Activated CD4-positive, alpha-beta T cell treated with anti-CD3 and anti-CD28 coated beads, Interleukin-2, Interleukin-4, amounts not matched to agents 100 ng/mL and 50 ng/mL, durations not matched to agents 16 hours and 8 hours (primary cell): ENCODE data around the gene GNAT2.
"Not testable (repeated sequence)": the region's sequence is repeated elsewhere in the genome, so short reads cannot be mapped to it uniquely, and the experiment has no call there.

Source experiments
- DNase-seq: peaks from one replicate; pipeline ENCODE4 v3.0.0-alpha.2; 2020; ENCODE audit warnings: low spot score

The GNAT2 gene

DNA sequence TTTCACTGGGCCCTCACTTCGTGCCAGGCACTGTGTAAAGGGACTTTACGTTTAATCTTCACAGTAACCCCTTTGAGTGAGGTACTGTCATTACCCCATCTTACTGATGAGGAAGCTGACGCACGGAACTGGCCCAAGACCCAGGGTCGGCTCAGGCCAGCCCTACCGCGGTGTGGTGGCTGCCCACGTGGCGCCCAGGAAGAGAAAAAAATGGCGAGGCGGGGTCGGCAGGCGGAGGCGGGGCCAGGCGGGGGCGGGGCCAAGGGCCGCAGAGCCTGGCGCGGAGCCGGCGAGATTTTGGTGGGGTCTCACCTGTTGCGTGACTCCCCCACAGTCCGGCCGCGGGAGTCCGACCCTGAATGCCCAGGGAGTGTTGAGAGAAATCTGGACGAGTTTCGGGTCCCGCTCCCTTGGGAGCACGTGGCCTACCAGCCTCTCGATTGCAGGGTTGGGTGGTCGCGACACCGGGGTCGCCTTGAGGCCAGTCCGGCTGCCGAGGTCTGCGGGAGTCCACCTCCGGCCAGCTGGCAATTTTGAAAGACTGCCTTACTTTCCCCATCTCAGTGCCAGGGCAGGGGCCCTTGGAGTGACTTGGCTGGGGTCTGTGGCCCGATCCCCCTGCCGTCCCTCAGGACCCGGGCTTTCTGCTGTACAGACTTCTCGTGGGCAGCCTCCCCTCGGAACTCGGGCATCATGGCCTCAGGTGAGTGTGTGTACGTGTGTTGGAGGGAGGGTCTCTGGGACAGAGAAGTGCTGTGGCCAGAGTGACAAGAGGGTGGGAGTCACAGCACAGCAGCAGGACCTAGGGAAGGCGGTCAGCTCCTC, at the start of gene GNAT2, which contains the start of gene AMPD2:
Gene GNAT2, minus strand, starts transcription at position 41 of the 825 bp plus-strand sequence. CDS start 6,746 bp downstream, outside the sequence.
Gene AMPD2, plus strand, starts transcription at position 262 of the 825 bp plus-strand sequence. CDS start 1,339 bp downstream, outside the sequence.
- peak; percentile 82 for DNase-seq

- DNase-seq: no peak
These were observed 48.8 kb upstream of the GNAT2 start for GRCh38 chr1:109668123-109668775.

DNA sequence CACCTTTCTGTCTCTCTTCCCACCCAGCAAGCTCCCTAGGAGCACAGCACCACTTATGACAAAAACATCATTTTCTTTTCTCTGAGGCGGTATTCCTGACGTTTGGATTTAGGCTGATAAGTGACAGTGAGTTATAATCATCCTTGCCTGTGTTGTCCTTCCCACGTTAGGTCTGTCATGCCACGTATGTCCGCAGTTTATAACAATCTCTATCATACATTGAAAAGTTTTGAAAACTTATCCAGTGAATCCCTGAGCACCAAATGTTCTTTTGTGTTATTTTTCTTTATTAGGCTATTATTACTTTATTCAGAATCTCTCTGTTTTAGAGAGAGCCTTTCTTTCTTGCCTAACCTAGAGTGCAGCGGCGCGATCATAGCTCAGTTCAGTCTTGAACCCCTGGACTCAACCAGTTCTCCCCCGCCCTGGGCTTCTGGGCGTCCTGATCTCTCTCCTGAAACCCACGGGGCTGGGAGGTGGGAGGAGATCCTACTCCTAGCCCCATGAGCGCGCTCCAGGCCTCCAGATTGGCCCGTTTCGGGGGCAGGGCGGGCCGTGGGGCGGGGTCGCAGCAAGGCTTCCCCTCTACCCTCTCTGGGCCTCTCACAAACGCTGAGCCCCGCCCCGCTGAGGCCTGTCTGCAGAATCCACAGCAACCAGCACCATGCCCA, 48.2 kb upstream of the GNAT2 start, which contains the start of gene GSTM2:
Gene GSTM2, plus strand, starts transcription at position 606 of the 671 bp plus-strand sequence. Its CDS starts 59 bp downstream, at position 665.
- peak; percentile 77 for DNase-seq

GRCh38 chr1:109664671-109665070, 45.3 kb upstream of the GNAT2 start:
- no peak for DNase-seq

- DNase-seq: no peak
These were observed 42.0 kb upstream of the GNAT2 start for GRCh38 chr1:109661391-109661790.

DNA sequence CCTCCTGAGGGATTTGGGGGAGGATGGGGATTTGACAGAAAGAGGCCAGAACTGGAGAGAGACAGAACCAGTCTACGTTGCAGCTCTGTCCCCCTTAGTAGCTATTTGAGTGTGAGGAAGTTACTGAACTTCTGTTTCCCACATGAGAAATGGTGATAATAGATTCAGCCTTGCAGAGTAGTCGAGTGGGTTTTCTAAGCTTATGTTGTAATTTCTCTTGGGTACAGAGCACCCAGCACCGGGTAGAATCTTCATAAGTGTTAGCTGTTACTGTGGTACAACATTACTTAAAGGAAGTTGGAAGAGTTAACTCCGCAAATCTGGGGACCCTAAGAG, 41.2 kb upstream of the GNAT2 start:
- not testable (repeated sequence) for DNase-seq

DNA sequence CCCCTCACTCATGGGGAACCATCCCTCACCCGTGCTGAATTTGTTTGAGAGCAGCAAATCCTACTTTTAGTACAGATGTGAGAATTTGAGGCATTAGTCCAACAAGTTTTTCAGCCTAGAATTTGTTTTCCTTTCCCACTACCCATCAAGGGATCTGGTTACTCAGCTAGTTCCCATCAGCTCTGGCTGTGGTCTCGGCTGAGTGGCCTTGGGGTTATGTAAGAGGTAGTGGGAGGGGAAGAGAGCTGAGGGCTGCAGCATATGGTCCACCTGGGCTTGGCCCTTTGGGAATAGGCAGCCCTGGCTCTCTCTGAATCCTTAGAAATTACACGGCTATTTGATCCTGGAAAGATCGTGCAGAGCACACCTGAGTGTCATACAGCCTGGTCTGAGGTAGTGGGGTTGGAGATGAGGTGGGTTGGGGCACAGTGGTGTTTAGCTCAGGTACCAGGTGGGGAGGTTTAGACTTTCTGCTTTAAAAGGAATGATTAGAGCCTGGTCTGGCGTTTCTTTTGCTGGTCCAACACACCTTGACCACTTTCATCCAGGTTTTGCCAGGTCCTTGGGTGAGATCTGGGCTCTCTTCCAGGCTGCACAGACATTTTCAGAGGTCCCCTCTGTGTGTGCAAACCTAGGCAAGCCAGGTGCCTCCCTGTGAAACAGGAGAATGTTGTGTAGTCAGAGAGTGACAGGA, 40.7 kb upstream of the GNAT2 start:
- no peak for DNase-seq

DNA sequence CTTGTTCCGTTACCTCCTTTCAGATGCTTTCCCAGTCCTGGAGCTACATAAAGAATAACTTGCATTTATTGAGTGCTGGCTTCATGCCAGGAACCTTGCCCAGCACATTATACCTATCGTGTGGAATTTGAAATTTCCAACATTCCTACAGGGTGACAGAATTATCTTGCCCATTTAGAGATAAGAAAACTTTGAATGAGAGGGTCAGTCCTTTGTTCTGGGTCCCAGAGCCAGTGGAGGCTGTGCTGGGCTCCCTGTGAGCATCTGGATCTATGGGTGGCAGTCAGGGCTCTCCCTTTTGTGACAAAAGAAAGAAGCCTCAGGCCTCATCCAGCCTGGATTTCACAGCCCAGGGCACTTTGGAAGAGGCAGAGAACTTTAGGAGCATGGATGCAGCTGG, 39.7 kb upstream of the GNAT2 start:
- no peak for DNase-seq

GRCh38 chr1:109658533-109659042, 39.2 kb upstream of the GNAT2 start:
- no peak for DNase-seq

DNA sequence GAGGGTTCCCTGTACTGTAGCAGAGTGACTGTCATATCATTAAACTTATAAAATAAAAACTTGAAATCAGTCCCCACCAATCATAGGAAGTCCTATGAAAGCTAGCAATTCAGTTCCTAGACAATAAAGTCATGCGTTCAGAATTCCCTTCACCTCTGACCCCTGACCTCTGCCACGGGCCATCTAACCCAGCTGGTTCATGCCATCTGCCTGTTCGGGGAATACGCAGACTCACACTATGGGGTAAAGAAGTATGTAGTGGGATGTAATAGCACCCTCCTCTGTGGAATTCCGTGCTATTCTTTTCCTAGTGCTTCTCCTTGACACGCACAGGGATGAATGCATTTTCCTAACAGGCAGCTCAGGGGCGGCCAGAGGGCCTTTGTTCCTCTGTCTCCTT, 38.6 kb upstream of the GNAT2 start:
- DNase-seq: no peak

DNA sequence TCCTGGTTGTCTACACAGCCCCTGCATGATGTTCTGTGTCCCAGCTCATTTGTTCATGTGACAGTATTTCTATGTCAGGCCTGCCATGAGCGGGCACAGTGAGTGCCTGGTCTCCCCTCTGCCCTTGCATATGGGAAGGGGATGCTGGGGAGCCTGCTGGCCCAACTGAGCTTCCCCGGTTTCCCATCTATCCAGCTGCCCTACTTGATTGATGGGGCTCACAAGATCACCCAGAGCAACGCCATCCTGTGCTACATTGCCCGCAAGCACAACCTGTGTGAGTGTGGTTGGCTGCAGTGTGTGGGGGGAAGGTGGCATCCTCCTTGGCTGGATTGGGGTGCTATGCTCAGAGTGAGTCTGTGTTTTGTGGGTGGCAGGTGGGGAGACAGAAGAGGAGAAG, 38.0 kb upstream of the GNAT2 start:
- DNase-seq: no peak

DNA sequence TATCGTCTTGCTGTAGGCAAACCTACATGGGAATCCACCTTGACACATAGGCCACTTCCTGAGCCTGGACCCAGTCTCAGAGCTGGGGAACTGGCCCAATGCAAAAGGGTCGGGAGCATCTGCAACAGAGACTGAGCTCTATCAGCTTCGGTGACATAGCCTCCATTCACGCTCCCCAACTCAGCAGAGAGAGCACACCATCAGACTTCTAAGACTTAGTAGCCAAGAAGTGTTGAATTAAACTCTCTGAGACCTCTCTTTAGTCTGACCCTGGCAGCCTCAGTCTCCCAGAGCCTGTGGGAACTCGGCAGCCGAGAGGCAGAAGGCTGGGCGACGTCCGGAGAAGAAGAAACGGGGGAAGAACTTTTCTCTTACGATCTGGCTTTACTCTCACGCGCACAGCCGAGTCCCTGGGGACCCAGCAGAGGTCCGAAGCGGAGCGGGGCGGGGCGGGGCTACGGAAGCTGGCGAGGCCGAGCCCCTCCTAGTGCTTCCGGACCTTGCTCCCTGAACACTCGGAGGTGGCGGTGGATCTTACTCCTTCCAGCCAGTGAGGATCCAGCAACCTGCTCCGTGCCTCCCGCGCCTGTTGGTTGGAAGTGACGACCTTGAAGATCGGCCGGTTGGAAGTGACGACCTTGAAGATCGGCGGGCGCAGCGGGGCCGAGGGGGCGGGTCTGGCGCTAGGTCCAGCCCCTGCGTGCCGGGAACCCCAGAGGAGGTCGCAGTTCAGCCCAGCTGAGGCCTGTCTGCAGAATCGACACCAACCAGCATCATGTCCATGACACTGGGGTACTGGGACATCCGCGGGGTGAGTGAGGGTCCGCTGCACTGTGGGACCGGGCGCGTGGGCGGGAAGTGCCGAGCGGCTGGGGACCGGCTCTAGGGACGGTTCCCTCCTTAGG, 36.5 kb upstream of the GNAT2 start, which contains the start of gene GSTM4:
Gene GSTM4, plus strand, starts transcription at position 485 of the 905 bp plus-strand sequence. Its CDS starts 291 bp downstream, at position 776.
- DNase-seq: peak; percentile 63

DNA sequence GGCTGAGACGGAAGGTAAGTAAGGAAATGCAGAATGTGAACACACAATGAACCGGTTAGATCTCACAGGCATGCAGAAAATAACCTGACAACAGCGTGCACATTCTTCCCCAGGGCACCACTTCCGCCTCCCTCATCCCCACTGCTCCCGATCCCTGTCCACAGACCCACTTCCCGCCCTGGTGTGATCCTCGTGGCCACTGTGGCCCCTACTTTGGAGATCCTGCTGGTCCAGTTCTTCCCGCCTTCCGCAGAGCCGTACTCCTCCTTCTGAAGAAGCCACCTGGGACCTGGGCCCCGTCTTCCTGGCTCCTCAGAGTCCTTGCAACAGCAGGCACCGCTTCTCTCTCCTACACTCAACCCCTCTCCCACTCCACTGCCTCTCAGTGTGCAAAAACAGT, 35.1 kb upstream of the GNAT2 start:
- no peak for DNase-seq

- DNase-seq: no peak
These were observed 33.9 kb upstream of the GNAT2 start for GRCh38 chr1:109653306-109653705.

DNA sequence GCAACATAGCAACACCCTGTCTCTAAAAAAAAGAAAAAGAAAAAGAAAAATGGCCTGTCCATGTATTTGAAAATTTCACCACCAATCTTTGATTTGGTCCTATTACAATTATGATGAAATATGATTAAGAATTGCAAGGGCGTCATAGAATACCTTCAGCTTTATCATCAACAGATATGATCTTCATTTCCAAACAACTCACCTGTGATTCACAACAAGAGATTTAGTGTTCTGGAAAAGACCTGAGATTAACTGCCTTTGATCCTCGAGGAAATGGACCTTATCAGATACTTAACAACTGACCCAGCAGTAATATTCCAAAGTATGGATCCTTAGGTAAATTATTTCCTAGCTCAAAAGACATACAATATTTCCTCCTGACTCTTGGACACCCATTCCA, 33.0 kb upstream of the GNAT2 start:
- DNase-seq: no peak

DNA sequence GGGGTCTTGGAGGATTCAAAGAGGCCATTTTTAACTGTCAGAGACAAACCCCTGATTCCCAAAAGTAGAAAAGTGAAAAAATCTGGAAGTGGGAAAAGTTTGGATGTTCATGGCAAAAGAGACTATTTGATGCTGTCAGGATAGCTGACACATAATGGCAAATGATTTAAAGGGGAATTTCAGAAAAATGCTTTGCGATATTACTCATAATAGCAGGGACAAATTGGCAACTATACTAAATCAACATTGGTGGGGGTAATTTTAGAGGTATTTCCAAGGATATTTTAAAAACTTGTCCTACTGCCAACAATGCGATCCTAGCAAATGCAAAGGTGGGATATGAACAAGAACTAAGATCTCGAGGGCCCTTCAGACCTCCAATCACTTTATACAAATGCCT, 31.2 kb upstream of the GNAT2 start:
- no peak for DNase-seq

- no peak for DNase-seq
These were observed 30.1 kb upstream of the GNAT2 start for GRCh38 chr1:109649491-109649914.

GRCh38 chr1:109644670-109645069, 25.3 kb upstream of the GNAT2 start:
- no peak for DNase-seq

DNA sequence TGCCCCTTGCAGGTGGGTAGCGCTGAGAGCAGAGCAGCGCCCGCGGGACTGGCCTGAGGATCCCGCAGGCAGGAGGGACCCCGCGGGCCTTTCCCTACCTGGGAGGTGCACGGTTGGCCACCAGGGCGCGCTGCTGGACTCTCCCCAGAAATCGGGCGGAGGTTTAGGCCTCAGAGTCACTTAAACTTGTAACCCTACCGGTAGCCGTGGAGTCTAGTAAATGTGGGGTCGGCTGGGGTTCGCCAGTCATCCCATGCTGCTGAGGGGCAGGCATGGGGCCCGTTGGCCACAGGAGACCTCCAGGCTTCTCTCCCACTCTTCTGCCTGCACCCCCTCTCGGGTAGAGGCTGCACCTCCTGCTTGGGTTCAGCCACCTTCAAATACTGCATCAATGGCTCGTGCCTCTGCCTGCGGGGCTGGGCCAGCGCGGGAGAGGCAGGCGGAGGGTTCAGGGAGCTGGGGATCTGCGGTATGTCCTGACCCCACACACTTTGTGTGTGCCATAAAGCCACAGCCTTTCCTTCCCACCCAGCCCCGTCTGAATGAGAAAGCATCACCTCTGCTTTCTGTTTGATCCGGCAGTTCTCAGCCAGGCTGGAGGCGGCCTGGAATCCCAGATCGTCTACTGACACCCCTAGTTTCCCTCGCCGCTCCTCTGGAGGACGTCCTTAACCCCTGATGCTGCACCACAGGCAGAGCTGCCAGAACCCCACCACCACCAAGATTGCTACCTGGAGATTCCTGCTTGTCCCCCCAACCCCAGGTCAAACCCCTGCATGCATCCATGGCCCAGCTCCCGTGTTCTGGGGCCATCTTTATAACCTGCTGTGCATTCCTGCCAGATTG, 24.2 kb upstream of the GNAT2 start:
- DNase-seq: peak; percentile 86

GRCh38 chr1:109642626-109643025, 23.2 kb upstream of the GNAT2 start:
- DNase-seq: no peak
